Measurements from ENCODE around the gene MEIS2. TPM values are rescaled to one million over a fixed set of nuclear protein-coding genes. Genes with fewer than 3 reads are reported as not detected.

MEIS2 gene
- total and polyA plus RNA-seq, 5 experiments from 2014 or later = not detected

- no peak for ATAC-seq
- Mint-ChIP-seq H3K4me1 (no peaks in the 10 kb centered on the region), H3K27me3 (peaks cover 4 to 20% (median 8%) of the 10 kb centered on the region in 5 donors), H3K4me3 (no peak overlapping the region), H3K9me3 (peaks cover 0 to 9% (median 0%) of the 10 kb centered on the region in 9 donors), H3K27ac (no peak overlapping the region), H3K36me3 (peaks cover 0 to 3% (median 0%) of the 10 kb centered on the region in 3 donors)
- POLR2A ChIA-PET = no interaction called here
- DNase-seq = no peak
Measured at GRCh38 chr15:37078566-37078965, 21.8 kb downstream of the MEIS2 start.

- DNase-seq (no peak), ATAC-seq (no peak)
- H3K36me3 Mint-ChIP-seq = peaks cover 0 to 3% (median 0%) of the 10 kb centered on the region in 3 donors
- peaks cover 0 to 6% (median 0%) of the 10 kb centered on the region in 9 donors for H3K9me3 Mint-ChIP-seq
- POLR2A ChIA-PET = no interaction called here
- H3K27ac Mint-ChIP-seq = no peak overlapping the region
- H3K4me1 Mint-ChIP-seq = no peaks in the 10 kb centered on the region
- peaks cover 4 to 20% (median 8%) of the 10 kb centered on the region in 5 donors for H3K27me3 Mint-ChIP-seq
- no peak overlapping the region for H3K4me3 Mint-ChIP-seq
Measured at GRCh38 chr15:37077623-37078351, 22.6 kb downstream of the MEIS2 start.

GRCh38 chr15:37076543-37076942 is 23.8 kb downstream of the MEIS2 start:
- Mint-ChIP-seq H3K4me1 (no peaks in the 10 kb centered on the region), H3K27ac (no peak overlapping the region), H3K27me3 (peaks cover 1 to 23% (median 11%) of the 10 kb centered on the region in 5 donors), H3K36me3 (no peaks in the 10 kb centered on the region), H3K4me3 (no peak overlapping the region), H3K9me3 (peaks cover 0 to 9% (median 0%) of the 10 kb centered on the region in 9 donors)
- ATAC-seq = no peak
- DNase-seq = no peak
- POLR2A ChIA-PET = no interaction called here

- Mint-ChIP-seq H3K9me3 (peaks cover 0 to 12% (median 0%) of the 10 kb centered on the region in 9 donors), H3K27me3 (peaks cover 1 to 23% (median 11%) of the 10 kb centered on the region in 5 donors), H3K4me1 (no peaks in the 10 kb centered on the region), H3K4me3 (no peak overlapping the region), H3K36me3 (no peaks in the 10 kb centered on the region), H3K27ac (no peak overlapping the region)
- ATAC-seq (no peak), DNase-seq (no peak)
- POLR2A ChIA-PET = no interaction called here
Measured at GRCh38 chr15:37075777-37076176, 24.6 kb downstream of the MEIS2 start.

GRCh38 chr15:37072181-37072580 is 28.2 kb downstream of the MEIS2 start:
- ATAC-seq = no peak
- no peak overlapping the region for H3K4me3 Mint-ChIP-seq
- peaks cover 0 to 12% (median 0%) of the 10 kb centered on the region in 9 donors for H3K9me3 Mint-ChIP-seq
- H3K27ac Mint-ChIP-seq = no peak overlapping the region
- POLR2A ChIA-PET = no interaction called here
- no peak for DNase-seq
- H3K27me3 Mint-ChIP-seq = peaks cover 1 to 28% (median 7%) of the 10 kb centered on the region in 5 donors
- H3K36me3 Mint-ChIP-seq = no peaks in the 10 kb centered on the region
- H3K4me1 Mint-ChIP-seq = no peaks in the 10 kb centered on the region

- no peak for DNase-seq
- H3K27me3 Mint-ChIP-seq = peaks cover 1 to 27% (median 7%) of the 10 kb centered on the region in 5 donors
- H3K4me1 Mint-ChIP-seq = no peaks in the 10 kb centered on the region
- H3K36me3 Mint-ChIP-seq = no peaks in the 10 kb centered on the region
- H3K27ac Mint-ChIP-seq = no peak overlapping the region
- POLR2A ChIA-PET = no interaction called here
- ATAC-seq = no peak
- peaks cover 0 to 12% (median 0%) of the 10 kb centered on the region in 9 donors for H3K9me3 Mint-ChIP-seq
- H3K4me3 Mint-ChIP-seq = no peak overlapping the region
Measured at GRCh38 chr15:37071134-37071533, 29.2 kb downstream of the MEIS2 start.

GRCh38 chr15:37070686-37071085 is 29.7 kb downstream of the MEIS2 start:
- Mint-ChIP-seq H3K4me3 (no peak overlapping the region), H3K4me1 (no peaks in the 10 kb centered on the region), H3K9me3 (peaks cover 0 to 12% (median 0%) of the 10 kb centered on the region in 9 donors), H3K36me3 (no peaks in the 10 kb centered on the region), H3K27me3 (peaks cover 1 to 25% (median 7%) of the 10 kb centered on the region in 5 donors), H3K27ac (no peak overlapping the region)
- POLR2A ChIA-PET = no interaction called here
- ATAC-seq = no peak
- DNase-seq = no peak

- DNase-seq (no peak), ATAC-seq (no peak)
- Mint-ChIP-seq H3K27me3 (peaks cover 0 to 3% (median 0%) of the 10 kb centered on the region in 5 donors), H3K27ac (no peak overlapping the region), H3K4me1 (no peaks in the 10 kb centered on the region), H3K4me3 (no peak overlapping the region), H3K36me3 (no peaks in the 10 kb centered on the region), H3K9me3 (peaks cover 0 to 3% (median 0%) of the 10 kb centered on the region in 9 donors)
- POLR2A ChIA-PET = no interaction called here
Measured at GRCh38 chr15:37061996-37062395, 38.4 kb downstream of the MEIS2 start.

GRCh38 chr15:37059086-37059485 is 41.3 kb downstream of the MEIS2 start:
- POLR2A ChIA-PET = no interaction called here
- peaks cover 0 to 3% (median 0%) of the 10 kb centered on the region in 9 donors for H3K9me3 Mint-ChIP-seq
- ATAC-seq (no peak), DNase-seq (no peak)
- H3K4me3 Mint-ChIP-seq = no peak overlapping the region
- no peak overlapping the region for H3K27ac Mint-ChIP-seq
- no peaks in the 10 kb centered on the region for H3K36me3 Mint-ChIP-seq
- H3K27me3 Mint-ChIP-seq = peaks cover 0 to 12% (median 5%) of the 10 kb centered on the region in 5 donors
- H3K4me1 Mint-ChIP-seq = no peaks in the 10 kb centered on the region

- no peak for ATAC-seq
- POLR2A ChIA-PET = no interaction called here
Measured at GRCh38 chr15:37058316-37058985, 41.9 kb downstream of the MEIS2 start.

GRCh38 chr15:37057831-37058230 is 42.5 kb downstream of the MEIS2 start:
- POLR2A ChIA-PET = no interaction called here
- Mint-ChIP-seq H3K9me3 (peaks cover 0 to 3% (median 0%) of the 10 kb centered on the region in 9 donors), H3K36me3 (no peaks in the 10 kb centered on the region), H3K4me3 (no peak overlapping the region), H3K4me1 (no peaks in the 10 kb centered on the region), H3K27me3 (peaks cover 0 to 12% (median 5%) of the 10 kb centered on the region in 5 donors), H3K27ac (no peak overlapping the region)
- ATAC-seq (no peak), DNase-seq (no peak)

More at GRCh38 chr15:37058316-37058985, 41.9 kb downstream of the MEIS2 start:
- no peaks in the 10 kb centered on the region for H3K36me3 Mint-ChIP-seq
- no peak overlapping the region for H3K4me3 Mint-ChIP-seq
- H3K9me3 Mint-ChIP-seq = peaks cover 0 to 3% (median 0%) of the 10 kb centered on the region in 9 donors
- no peak overlapping the region for H3K27ac Mint-ChIP-seq
- DNase-seq = no peak
- no peaks in the 10 kb centered on the region for H3K4me1 Mint-ChIP-seq
- H3K27me3 Mint-ChIP-seq = peaks cover 0 to 12% (median 5%) of the 10 kb centered on the region in 5 donors

GRCh38 chr15:37057256-37057655 is 43.1 kb downstream of the MEIS2 start:
- Mint-ChIP-seq H3K27me3 (peaks cover 0 to 12% (median 5%) of the 10 kb centered on the region in 5 donors), H3K27ac (no peak overlapping the region), H3K4me1 (no peaks in the 10 kb centered on the region), H3K36me3 (no peaks in the 10 kb centered on the region), H3K9me3 (peaks cover 0 to 9% (median 0%) of the 10 kb centered on the region in 9 donors), H3K4me3 (no peak overlapping the region)
- no peak for DNase-seq
- POLR2A ChIA-PET = no interaction called here
- ATAC-seq = no peak
